HL-60 (cell line): ENCODE results near the gene CT45A5.

Source experiments
- GABPA ChIP-seq: IDR thresholded peaks from 2 replicates; pipeline ENCODE4 v1.6.1; 2012; ENCODE audit warnings: low read depth
- POLR2AphosphoS5 ChIP-seq: IDR thresholded peaks from 2 replicates; pipeline ENCODE4 v1.6.1; 2012; ENCODE audit warnings: low read depth
- SPI1 ChIP-seq: IDR thresholded peaks from 2 replicates; pipeline ENCODE4 v1.6.1; 2012; ENCODE audit warnings: low read depth, mild to moderate bottlenecking, borderline replicate concordance
- TF ChIP-seq, protein P1 (sequence below): IDR thresholded peaks from one replicate; pipeline ENCODE4 v1.5.1; 2011; ENCODE audit warnings: low read length, control low read depth, inconsistent platforms; ENCODE audit not compliant: insufficient read depth
- TF ChIP-seq, protein P2 (sequence below): IDR thresholded peaks from 2 replicates; pipeline ENCODE4 v1.6.1; 2012; ENCODE audit warnings: low read depth; ENCODE audit not compliant: insufficient replicate concordance

DNA sequence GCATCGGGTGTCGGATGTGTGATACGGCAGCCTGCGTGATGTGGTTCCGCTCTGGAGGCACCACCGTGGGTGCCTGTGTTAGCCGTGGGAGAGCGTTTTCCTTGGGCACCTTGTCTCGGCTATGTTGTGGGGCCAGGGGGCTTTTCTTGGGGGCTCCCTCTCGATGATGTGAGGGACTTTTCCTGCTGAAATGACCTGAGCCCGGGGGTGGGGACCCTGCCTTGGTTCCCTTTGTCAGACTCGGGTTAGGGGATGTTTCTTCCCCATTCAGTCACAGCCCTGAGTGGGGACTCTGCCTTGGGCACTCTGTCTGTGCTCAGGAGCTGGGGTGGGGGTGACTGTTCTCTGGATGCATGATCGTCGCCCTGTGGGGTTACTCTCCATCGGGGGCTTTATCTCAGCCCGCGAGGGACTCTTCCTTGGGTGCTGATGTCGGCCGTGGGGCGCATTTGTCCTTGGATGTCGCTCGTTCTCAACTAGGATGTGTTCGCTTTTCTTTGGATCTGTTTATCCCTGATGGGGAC, 44.0 kb downstream of the CT45A5 start:
- TF ChIP-seq, protein P1, sequence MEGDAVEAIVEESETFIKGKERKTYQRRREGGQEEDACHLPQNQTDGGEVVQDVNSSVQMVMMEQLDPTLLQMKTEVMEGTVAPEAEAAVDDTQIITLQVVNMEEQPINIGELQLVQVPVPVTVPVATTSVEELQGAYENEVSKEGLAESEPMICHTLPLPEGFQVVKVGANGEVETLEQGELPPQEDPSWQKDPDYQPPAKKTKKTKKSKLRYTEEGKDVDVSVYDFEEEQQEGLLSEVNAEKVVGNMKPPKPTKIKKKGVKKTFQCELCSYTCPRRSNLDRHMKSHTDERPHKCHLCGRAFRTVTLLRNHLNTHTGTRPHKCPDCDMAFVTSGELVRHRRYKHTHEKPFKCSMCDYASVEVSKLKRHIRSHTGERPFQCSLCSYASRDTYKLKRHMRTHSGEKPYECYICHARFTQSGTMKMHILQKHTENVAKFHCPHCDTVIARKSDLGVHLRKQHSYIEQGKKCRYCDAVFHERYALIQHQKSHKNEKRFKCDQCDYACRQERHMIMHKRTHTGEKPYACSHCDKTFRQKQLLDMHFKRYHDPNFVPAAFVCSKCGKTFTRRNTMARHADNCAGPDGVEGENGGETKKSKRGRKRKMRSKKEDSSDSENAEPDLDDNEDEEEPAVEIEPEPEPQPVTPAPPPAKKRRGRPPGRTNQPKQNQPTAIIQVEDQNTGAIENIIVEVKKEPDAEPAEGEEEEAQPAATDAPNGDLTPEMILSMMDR: no peak
- TF ChIP-seq POLR2AphosphoS5: no peak
- no peak for TF ChIP-seq GABPA
- TF ChIP-seq, protein P2, sequence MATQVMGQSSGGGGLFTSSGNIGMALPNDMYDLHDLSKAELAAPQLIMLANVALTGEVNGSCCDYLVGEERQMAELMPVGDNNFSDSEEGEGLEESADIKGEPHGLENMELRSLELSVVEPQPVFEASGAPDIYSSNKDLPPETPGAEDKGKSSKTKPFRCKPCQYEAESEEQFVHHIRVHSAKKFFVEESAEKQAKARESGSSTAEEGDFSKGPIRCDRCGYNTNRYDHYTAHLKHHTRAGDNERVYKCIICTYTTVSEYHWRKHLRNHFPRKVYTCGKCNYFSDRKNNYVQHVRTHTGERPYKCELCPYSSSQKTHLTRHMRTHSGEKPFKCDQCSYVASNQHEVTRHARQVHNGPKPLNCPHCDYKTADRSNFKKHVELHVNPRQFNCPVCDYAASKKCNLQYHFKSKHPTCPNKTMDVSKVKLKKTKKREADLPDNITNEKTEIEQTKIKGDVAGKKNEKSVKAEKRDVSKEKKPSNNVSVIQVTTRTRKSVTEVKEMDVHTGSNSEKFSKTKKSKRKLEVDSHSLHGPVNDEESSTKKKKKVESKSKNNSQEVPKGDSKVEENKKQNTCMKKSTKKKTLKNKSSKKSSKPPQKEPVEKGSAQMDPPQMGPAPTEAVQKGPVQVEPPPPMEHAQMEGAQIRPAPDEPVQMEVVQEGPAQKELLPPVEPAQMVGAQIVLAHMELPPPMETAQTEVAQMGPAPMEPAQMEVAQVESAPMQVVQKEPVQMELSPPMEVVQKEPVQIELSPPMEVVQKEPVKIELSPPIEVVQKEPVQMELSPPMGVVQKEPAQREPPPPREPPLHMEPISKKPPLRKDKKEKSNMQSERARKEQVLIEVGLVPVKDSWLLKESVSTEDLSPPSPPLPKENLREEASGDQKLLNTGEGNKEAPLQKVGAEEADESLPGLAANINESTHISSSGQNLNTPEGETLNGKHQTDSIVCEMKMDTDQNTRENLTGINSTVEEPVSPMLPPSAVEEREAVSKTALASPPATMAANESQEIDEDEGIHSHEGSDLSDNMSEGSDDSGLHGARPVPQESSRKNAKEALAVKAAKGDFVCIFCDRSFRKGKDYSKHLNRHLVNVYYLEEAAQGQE: no peak
- no peak for TF ChIP-seq SPI1
